H9 (cell line): ENCODE data around the gene PDE4C. TPM values are rescaled to one million over a fixed set of nuclear protein-coding genes. Genes with fewer than 3 reads are reported as not detected.
A peak's percentile ranks its signal among the peaks of the same experiment; 100 is the strongest.

Experiments used
- DNase-seq: peaks from one replicate; pipeline ENCODE4 v3.0.0-alpha.2; 2017
- H2AFZ ChIP-seq: one replicate; pipeline ENCODE4 v1.6.1; 2013; ENCODE audit warnings: mild to moderate bottlenecking, low read length, control low read depth, moderate library complexity
- H2AK5ac ChIP-seq: 2 replicates; pipeline ENCODE4 v1.6.1; 2013; ENCODE audit warnings: low read length, control low read depth, mixed read lengths; ENCODE audit not compliant: insufficient read length
- H2BK120ac ChIP-seq: one replicate; pipeline ENCODE4 v1.6.1; 2013; ENCODE audit warnings: low read depth, mild to moderate bottlenecking, low read length, control low read depth, inconsistent platforms; ENCODE audit not compliant: poor library complexity, severe bottlenecking
- H2BK12ac ChIP-seq: 2 replicates; pipeline ENCODE4 v1.6.1; 2013; ENCODE audit warnings: low read length, control low read depth, mixed read lengths, low read depth; ENCODE audit not compliant: insufficient read length
- H2BK15ac ChIP-seq: 2 replicates; pipeline ENCODE4 v1.6.1; 2013; ENCODE audit warnings: low read depth, low read length, control low read depth
- H2BK20ac ChIP-seq: one replicate; pipeline ENCODE4 v1.6.1; 2013; ENCODE audit warnings: low read depth, mild to moderate bottlenecking, low read length, control low read depth, inconsistent platforms; ENCODE audit not compliant: poor library complexity, severe bottlenecking
- H2BK5ac ChIP-seq: 2 replicates; pipeline ENCODE4 v1.6.1; 2013; ENCODE audit warnings: low read length, control low read depth, mixed read lengths; ENCODE audit not compliant: insufficient read length
- H3K14ac ChIP-seq: 2 replicates; pipeline ENCODE4 v1.6.1; 2013; ENCODE audit warnings: low read length, control low read depth; ENCODE audit not compliant: insufficient read depth
- H3K18ac ChIP-seq: 2 replicates; pipeline ENCODE4 v1.6.1; 2013; ENCODE audit warnings: low read depth, mild to moderate bottlenecking, mixed read lengths, low read length, control low read depth; ENCODE audit not compliant: insufficient read length
- H3K23ac ChIP-seq: 2 replicates; pipeline ENCODE4 v1.6.1; 2013; ENCODE audit warnings: low read length, control low read depth, mixed read lengths, low read depth; ENCODE audit not compliant: insufficient read length
- H3K23me2 ChIP-seq: 2 replicates; pipeline ENCODE4 v1.6.1; 2013; ENCODE audit warnings: low read depth, mild to moderate bottlenecking, mixed read lengths, low read length, control low read depth; ENCODE audit not compliant: insufficient read length, poor library complexity, severe bottlenecking
- H3K27ac ChIP-seq: 2 replicates; pipeline ENCODE4 v1.5.1; 2013; ENCODE audit warnings: low read length, control low read depth, mixed read lengths, low read depth; ENCODE audit not compliant: insufficient read length
- H3K27me3 ChIP-seq: 2 replicates; pipeline ENCODE4 v1.6.1; 2013; ENCODE audit warnings: low read length, control low read depth, inconsistent platforms; ENCODE audit not compliant: insufficient read depth
- H3K4ac ChIP-seq: 2 replicates; pipeline ENCODE4 v1.6.1; 2013; ENCODE audit warnings: low read depth, mild to moderate bottlenecking, control low read depth, inconsistent platforms, low read length, moderate library complexity
- H3K4me1 ChIP-seq: 2 replicates; pipeline ENCODE4 v1.6.1; 2013; ENCODE audit warnings: low read length, control low read depth, inconsistent platforms; ENCODE audit not compliant: insufficient read depth
- H3K4me2 ChIP-seq: 2 replicates; pipeline ENCODE4 v1.6.1; 2013; ENCODE audit warnings: low read length, control low read depth, mixed read lengths; ENCODE audit not compliant: insufficient read length, insufficient read depth
- H3K56ac ChIP-seq: 2 replicates; pipeline ENCODE4 v1.6.1; 2013; ENCODE audit warnings: low read depth, mild to moderate bottlenecking, mixed read lengths, low read length, control low read depth; ENCODE audit not compliant: insufficient read length
- H3K79me1 ChIP-seq: 2 replicates; pipeline ENCODE4 v1.6.1; 2013; ENCODE audit warnings: low read depth, mild to moderate bottlenecking, moderate library complexity, low read length, control low read depth, inconsistent platforms; ENCODE audit not compliant: insufficient read depth, poor library complexity, severe bottlenecking
- H3K79me2 ChIP-seq: 2 replicates; pipeline ENCODE4 v1.6.1; 2013; ENCODE audit warnings: low read length, control low read depth, inconsistent platforms; ENCODE audit not compliant: insufficient read depth
- H3K9ac ChIP-seq: 2 replicates; pipeline ENCODE4 v1.6.1; 2013; ENCODE audit warnings: low read length, control low read depth, mixed read lengths; ENCODE audit not compliant: insufficient read length; ENCODE audit errors: extremely low read depth
- H3K9me3 ChIP-seq: one replicate; pipeline ENCODE4 v1.6.1; 2013; ENCODE audit warnings: low read depth, low read length, inconsistent platforms; ENCODE audit not compliant: control insufficient read depth
- H3T11ph ChIP-seq: one replicate; pipeline ENCODE4 v1.6.1; 2013; ENCODE audit warnings: mild to moderate bottlenecking, low read length, control low read depth, inconsistent platforms
- H4K20me1 ChIP-seq: one replicate; pipeline ENCODE4 v1.6.1; 2013; ENCODE audit not compliant: control insufficient read depth, insufficient read length, insufficient read depth
- H4K5ac ChIP-seq: 2 replicates; pipeline ENCODE4 v1.6.1; 2013; ENCODE audit warnings: low read depth, mild to moderate bottlenecking, mixed read lengths, low read length, control low read depth; ENCODE audit not compliant: insufficient read length
- H4K8ac ChIP-seq: replicated peaks from 2 replicates; pipeline ENCODE4 v1.6.1; 2013; ENCODE audit warnings: low read length, control low read depth, mixed read lengths, low read depth; ENCODE audit not compliant: insufficient read length
- H4K91ac ChIP-seq: 2 replicates; pipeline ENCODE4 v1.6.1; 2013; ENCODE audit warnings: low read depth, mild to moderate bottlenecking, moderate library complexity, mixed read lengths, low read length, control low read depth; ENCODE audit not compliant: insufficient read length
- H3K27ac Mint-ChIP-seq, 3 experiments: 2 replicates in 2 of 3; 3 replicates in 1 of 3; pipeline ENCODE4 v1.8.0; 2020 to 2021; ENCODE audit warnings: mixed read lengths in 3 of 3, mild to moderate bottlenecking in 1 of 3, moderate library complexity in 1 of 3
- H3K27me3 Mint-ChIP-seq: 2 replicates; pipeline ENCODE4 v1.8.0; 2021; ENCODE audit warnings: low read depth, mild to moderate bottlenecking, moderate library complexity, mixed read lengths
- H3K36me3 Mint-ChIP-seq, 3 experiments: 2 replicates in 2 of 3; 3 replicates in 1 of 3; pipeline ENCODE4 v1.8.0; 2020 to 2021; ENCODE audit warnings: low read depth in 3 of 3, mixed read lengths in 3 of 3; ENCODE audit not compliant: insufficient read depth in 1 of 3
- H3K4me1 Mint-ChIP-seq, 2 experiments: 2 replicates each; pipeline ENCODE4 v1.8.0; 2020; ENCODE audit warnings: mixed read lengths in 2 of 2
- H3K4me3 Mint-ChIP-seq, 2 experiments: 2 replicates in 1 of 2; 3 replicates in 1 of 2; pipeline ENCODE4 v1.8.0; 2020 to 2021; ENCODE audit warnings: mild to moderate bottlenecking in 2 of 2, mixed read lengths in 2 of 2, moderate library complexity in 1 of 2
- H3K9me3 Mint-ChIP-seq, 2 experiments: 2 replicates in 1 of 2; 3 replicates in 1 of 2; pipeline ENCODE4 v1.8.0; 2020; ENCODE audit warnings: mild to moderate bottlenecking in 2 of 2, mixed read lengths in 2 of 2, moderate library complexity in 1 of 2
- CTCF ChIP-seq: fragments of 200-600 bp; sonication (generic); conservative IDR thresholded peaks from 3 replicates; pipeline ENCODE4 v1.8.0; 2021; ENCODE audit warnings: antibody characterized with exemption, mild to moderate bottlenecking
- WGBS: extraction: QIAGEN DNeasy Blood & Tissue Kit; methylation state at CpG from one replicate; pipeline ENCODE4 v1.1.7; 2013; ENCODE audit warnings: missing lambda C conversion rate, low lambda C conversion rate, mixed read lengths; ENCODE audit not compliant: insufficient read length; ENCODE audit errors: extremely low coverage; 5-methylcytosine and 5-hydroxymethylcytosine counted together
- total RNA-seq: library from RNA; stranded (reverse); gene quantifications from 2 replicates; pipeline ENCODE4 v1.2.1, GENCODE V29; 2021

Gene PDE4C
- total RNA-seq, 1 experiment from 2014 or later, result 1.8 TPM

DNA sequence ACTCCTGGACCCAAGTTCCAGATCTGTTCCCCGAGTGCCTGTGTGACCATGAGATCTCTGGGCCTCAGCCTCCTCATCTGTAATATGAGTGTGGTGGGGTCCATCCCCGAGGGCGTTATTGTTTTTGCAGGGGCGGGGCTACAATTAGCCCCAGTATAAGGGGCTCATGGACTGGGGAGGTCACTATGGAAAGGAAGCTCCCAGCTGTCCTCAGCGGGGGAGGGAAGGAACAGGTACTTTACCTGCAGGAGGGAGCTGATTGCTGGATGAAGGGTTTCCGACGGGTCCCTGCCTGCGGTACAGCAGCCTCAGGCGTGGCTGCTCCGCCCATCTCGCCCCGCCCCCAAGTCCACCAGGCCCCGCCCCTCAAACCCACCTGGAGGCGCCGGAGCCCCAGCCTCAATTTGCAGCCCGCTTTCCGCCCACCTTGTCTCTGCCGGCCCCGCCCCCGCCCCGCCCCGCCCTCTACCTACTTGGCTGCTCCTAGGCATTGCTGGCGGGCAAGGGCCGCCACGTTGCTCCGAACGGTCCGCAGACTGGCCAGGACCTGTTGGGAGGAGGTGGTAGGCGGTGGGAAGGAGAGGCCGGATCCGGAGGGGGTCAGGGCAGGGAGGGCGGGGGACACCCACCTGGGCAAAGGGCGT is 5.5 kb downstream of the PDE4C start:
- Mint-ChIP-seq H3K36me3 (no peaks in the 10 kb centered on the region; a peak in 1 of 7 replicates), H3K27ac (no peak overlapping the region), H3K4me1 (peaks cover 26 to 34% of the 10 kb centered on the region in 2 experiments), H3K4me3 (peak overlapping the region; percentile 47 to 63), H3K27me3 (peaks cover 15% of the 10 kb centered on the region), H3K9me3 (peaks cover 0 to under 1% of the 10 kb centered on the region in 2 experiments; a peak in 1 of 5 replicates)
- no CpG with 5 or more reads among the region's 33 CpGs for WGBS
- Histone ChIP-seq H3K27me3 (peaks cover 2% of the 10 kb centered on the region; the same call in 1 of the 2 replicates), H3K14ac (no peak overlapping the region), H3K18ac (no peak overlapping the region), H3K9me3 (no peaks in the 10 kb centered on the region), H4K5ac (no peak overlapping the region), H3K4me2 (peak overlapping the region; percentile 13), H2BK12ac (no peak overlapping the region), H3K4me1 (no peaks in the 10 kb centered on the region; the same call in 1 of the 2 replicates), H2BK5ac (no peak overlapping the region), H2AFZ (no peak overlapping the region), H2BK20ac (no peak overlapping the region), H3K79me1 (no peaks in the 10 kb centered on the region), H3K56ac (no peak overlapping the region), H2AK5ac (no peak overlapping the region), H3T11ph (no peak overlapping the region), H3K27ac (no peak overlapping the region), H3K9ac (no peak overlapping the region), H2BK15ac (no peak overlapping the region), H3K4ac (no peak overlapping the region), H3K23me2 (peaks cover 4% of the 10 kb centered on the region), H3K23ac (no peak overlapping the region), H4K91ac (no peak overlapping the region), H4K8ac (no peak overlapping the region), H2BK120ac (no peak overlapping the region), H4K20me1 (no peaks in the 10 kb centered on the region), H3K79me2 (no peaks in the 10 kb centered on the region)
- no peak for TF ChIP-seq CTCF
- DNase-seq, result peak; percentile 98
